HepG2 (cell line): ENCODE results near the gene MICOS13. TPM values are rescaled to one million over a fixed set of nuclear protein-coding genes. Genes with fewer than 3 reads are reported as not detected.

Source experiments
- ATAC-seq: fragments of 200-7000 bp; cut with Tn5 transposase; 3 replicates; pipeline ENCODE4 v1.9.1; 2020; ENCODE audit warnings: mild to moderate bottlenecking, moderate library complexity
- BruUV-seq: library from RNA; stranded (reverse); fragments of 400-500 nt; replicated peaks from 2 replicates; lab custom pipeline; 2021; lab: Mats Ljungman, UMichigan
- CTCF ChIA-PET: fragments of 300-600 bp; formaldehyde crosslinking; extraction: SDS; loops from one replicate; lab custom pipeline; 2021; ENCODE audit warnings: low total read pairs, inconsistent platforms, low intra/inter-chr PET ratio; lab: Yijun Ruan, JAX
- POLR2A ChIA-PET: fragments of 350-600 bp; sonication (Branson Sonifier 250); formaldehyde crosslinking; loops from one replicate; lab custom pipeline; 2020; ENCODE audit warnings: antibody characterized with exemption, inconsistent platforms; lab: Yijun Ruan, JAX
- DNase-seq: peaks from one replicate; pipeline ENCODE4 v3.0.0-alpha.2; 2015; ENCODE audit warnings: low spot score
- FAIRE-seq: peaks from 3 replicates; lab custom pipeline; 2011; peaks lifted over from hg19 to GRCh38; lab: Jason Lieb, UNC
- H2AFZ ChIP-seq: one replicate; pipeline ENCODE4 v1.6.1; 2011; ENCODE audit warnings: low read length, inconsistent platforms
- H3K27ac ChIP-seq: fragments of 300-600 bp; 3 replicates; pipeline ENCODE4 v1.8.0; 2011; ENCODE audit warnings: mixed run types, mild to moderate bottlenecking, mixed read lengths, low read length, inconsistent platforms; ENCODE audit not compliant: insufficient read depth; ENCODE audit errors: extremely low read length
- H3K27me3 ChIP-seq, 2 experiments: fragments of 200-600 bp in 1 of 2; 2 replicates in 1 of 2; 3 replicates in 1 of 2; pipeline versions ENCODE4 v1.6.0 to v1.8.0; 2011; ENCODE audit warnings: low read length in 2 of 2, mild to moderate bottlenecking in 2 of 2, moderate library complexity in 2 of 2, inconsistent platforms in 1 of 2; ENCODE audit not compliant: insufficient read depth in 2 of 2, control insufficient read depth in 1 of 2
- H3K36me3 ChIP-seq, 2 experiments: fragments of 200-600 bp in 1 of 2; replicated peaks in 1 of 2; 2 replicates in 1 of 2; 3 replicates in 1 of 2; pipeline versions ENCODE4 v1.5.1 to v1.8.0; 2011; ENCODE audit warnings: low read length in 2 of 2, inconsistent platforms in 1 of 2; ENCODE audit not compliant: insufficient read depth in 2 of 2, control insufficient read depth in 1 of 2
- H3K4me1 ChIP-seq: 2 replicates; pipeline ENCODE4 v1.5.1; 2012; ENCODE audit warnings: low read length, inconsistent platforms; ENCODE audit not compliant: insufficient read depth
- H3K4me2 ChIP-seq: 2 replicates; pipeline ENCODE4 v1.6.0; 2011; ENCODE audit warnings: low read depth, low read length, inconsistent platforms
- H3K4me3 ChIP-seq, 3 experiments: fragments of 200-600 bp in 1 of 3; sonication (generic), shearing (Covaris generic) in 1 of 3; replicated peaks in 1 of 3; 2 replicates each; pipeline ENCODE4 v1.5.1; 2011 to 2016; ENCODE audit warnings: low read length in 3 of 3, inconsistent platforms in 2 of 3, low read depth in 2 of 3, mild to moderate bottlenecking in 2 of 3, control low read depth in 1 of 3, mixed read lengths in 1 of 3; ENCODE audit not compliant: insufficient read depth in 1 of 3
- H3K79me2 ChIP-seq: one replicate; pipeline ENCODE4 v1.6.1; 2011; ENCODE audit warnings: low read length, inconsistent platforms; ENCODE audit not compliant: insufficient read depth
- H3K9ac ChIP-seq: 2 replicates; pipeline ENCODE4 v1.6.0; 2011; ENCODE audit warnings: mild to moderate bottlenecking, low read depth, low read length, inconsistent platforms; ENCODE audit not compliant: insufficient read depth
- H3K9me3 ChIP-seq: 2 replicates; pipeline ENCODE4 v1.5.1; 2012; ENCODE audit warnings: mild to moderate bottlenecking, low read length
- H4K20me1 ChIP-seq: 2 replicates; pipeline ENCODE4 v1.6.0; 2011; ENCODE audit warnings: inconsistent platforms, mild to moderate bottlenecking, low read length, moderate library complexity; ENCODE audit not compliant: insufficient read depth
- CREB1 ChIP-seq, 2 experiments: fragments of 450-650 bp in 1 of 2; IDR thresholded peaks; 2 replicates each; pipeline ENCODE4 v1.6.1; 2016 to 2017; ENCODE audit warnings: control low read depth in 1 of 2, mild to moderate bottlenecking in 1 of 2, missing compliant biosample characterization in 1 of 2, missing genetic modification characterization in 1 of 2
- DMAP1 ChIP-seq: IDR thresholded peaks from 2 replicates; pipeline ENCODE4 v1.6.1; 2016
- HIVEP1 ChIP-seq: sonication (generic); formaldehyde crosslinking; IDR thresholded peaks from 2 replicates; pipeline ENCODE4 v1.4.0; 2020; ENCODE audit warnings: mild to moderate bottlenecking, missing genetic modification reagents
- HNRNPL ChIP-seq: fragments of 200-400 bp; formaldehyde crosslinking; IDR thresholded peaks from 2 replicates; pipeline ENCODE4 v1.6.1; 2017; ENCODE audit warnings: mild to moderate bottlenecking, low read depth, low read length
- HOXA3 ChIP-seq: sonication (generic); formaldehyde crosslinking; IDR thresholded peaks from 2 replicates; pipeline ENCODE4 v1.5.0; 2020; ENCODE audit warnings: missing genetic modification reagents
- KDM5A ChIP-seq: fragments of 200-600 bp; sonication (generic); IDR thresholded peaks from 2 replicates; pipeline ENCODE4 v1.7.0; 2018; ENCODE audit warnings: antibody characterized with exemption, mild to moderate bottlenecking, low read length, borderline replicate concordance
- NCOR1 ChIP-seq: fragments of 200-600 bp; sonication (generic); IDR thresholded peaks from 2 replicates; pipeline ENCODE4 v1.7.0; 2017; ENCODE audit warnings: antibody characterized with exemption, low read length, borderline replicate concordance
- POLR2G ChIP-seq: fragments of 200-400 bp; formaldehyde crosslinking; IDR thresholded peaks from 2 replicates; pipeline ENCODE4 v1.6.1; 2018; ENCODE audit warnings: mild to moderate bottlenecking, low read depth, low read length, moderate library complexity
- RCOR2 ChIP-seq: IDR thresholded peaks from 2 replicates; pipeline ENCODE4 v1.6.1; 2016; ENCODE audit warnings: missing biosample characterization, missing genetic modification reagents
- ZKSCAN8 ChIP-seq: IDR thresholded peaks from 2 replicates; pipeline ENCODE4 v1.6.1; 2016; ENCODE audit warnings: borderline replicate concordance, missing genetic modification reagents, missing compliant biosample characterization
- ZNF143 ChIP-seq: sonication (generic); formaldehyde crosslinking; IDR thresholded peaks from 2 replicates; pipeline ENCODE4 v1.4.0; 2020; ENCODE audit warnings: missing genetic modification reagents
- ZNF775 ChIP-seq: sonication (generic); formaldehyde crosslinking; IDR thresholded peaks from 2 replicates; pipeline ENCODE4 v1.4.0; 2020; ENCODE audit warnings: missing genetic modification reagents, mild to moderate bottlenecking, moderate library complexity, borderline replicate concordance
- WGBS: methylation state at CpG from one replicate; pipeline ENCODE4 v1.1.6; 2017; ENCODE audit warnings: low lambda C conversion rate; 5-methylcytosine and 5-hydroxymethylcytosine counted together
- in situ Hi-C: cut with HindIII; loops from 2 replicates; pipeline ENCODE4 v1.10.0; 2017; ENCODE audit warnings: low pct_unique_long_range_greater_than_20kb; ENCODE audit not compliant: extremely low pct_ligation_motif_present
- intact Hi-C: fragments of 100-400 bp; cut with micrococcal nuclease; formaldehyde crosslinking; loops from one replicate; pipeline ENCODE4 v1.10.0; 2022; ENCODE audit not compliant: unreplicated experiment
- polyA plus RNA-seq, 8 experiments: library from polyadenylated mRNA; depleted of rRNA in 3 of 8; stranded (reverse) in 7 of 8; unstranded in 1 of 8; fragments of >200 nt; fragmentation: Illumina TruSeq in 4 of 8; extraction: Trizol in 4 of 8; gene quantifications; 2 replicates each; pipeline versions ENCODE4 v1.2.1 to v1.2.3, GENCODE V29; 2011 to 2016; ENCODE audit warnings: low read depth in 4 of 8, missing spikeins in 1 of 8, mixed read lengths in 1 of 8; ENCODE audit not compliant: insufficient read depth in 1 of 8
- total RNA-seq, 5 experiments: library from RNA; depleted of rRNA; stranded (reverse); fragments of >200 nt; fragmentation: Illumina TruSeq; extraction: Trizol; gene quantifications; 2 replicates each; pipeline ENCODE4 v1.2.3, GENCODE V29; 2016; ENCODE audit warnings: low read depth in 1 of 5
- TF ChIP-seq, protein P1 (sequence below): sonication (generic); formaldehyde crosslinking; IDR thresholded peaks from 2 replicates; pipeline ENCODE4 v1.8.0; 2022; ENCODE audit warnings: low read depth, missing genetic modification reagents
- TF ChIP-seq, protein P2 (sequence below): sonication (generic); formaldehyde crosslinking; IDR thresholded peaks from 2 replicates; pipeline ENCODE4 v1.4.0; 2020; ENCODE audit warnings: missing genetic modification reagents
- TF ChIP-seq, protein P3 (sequence below): sonication (generic); formaldehyde crosslinking; IDR thresholded peaks from 2 replicates; pipeline ENCODE4 v1.4.0; 2020; ENCODE audit warnings: missing genetic modification reagents

Gene MICOS13
- total and polyA plus RNA-seq, 2 of the 13 experiments (the other 11 are each of a cell fraction or from before 2014, with no cell fraction given) = 28.8 to 35.4 TPM

DNA sequence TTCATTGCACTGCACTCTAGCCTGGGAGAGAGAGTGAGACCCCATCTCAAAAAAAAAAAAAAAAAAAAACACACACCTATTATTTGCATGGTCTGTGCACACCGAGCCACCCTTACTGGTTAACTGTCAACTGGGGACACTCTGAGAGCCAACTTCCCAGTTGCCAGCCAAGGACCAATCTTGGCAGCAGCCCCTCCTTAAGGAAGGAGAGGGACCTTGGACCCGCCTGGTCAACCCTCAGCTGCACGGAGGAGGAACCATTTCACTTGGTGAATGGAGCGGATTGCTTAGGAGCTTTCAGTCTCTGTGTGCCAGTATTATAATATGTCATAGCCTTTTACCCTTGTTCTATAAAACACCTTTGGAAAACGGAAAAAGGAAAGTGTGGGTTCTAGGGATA lies 24.9 kb downstream of the MICOS13 start:
- Histone ChIP-seq H3K27me3 (no peaks in the 10 kb centered on the region), H3K79me2 (peaks cover 1% of the 10 kb centered on the region), H3K4me1 (no peaks in the 10 kb centered on the region), H3K36me3 (peaks cover 32 to 75% of the 10 kb centered on the region in 2 experiments), H3K4me2 (no peak overlapping the region), H3K9me3 (no peaks in the 10 kb centered on the region), H3K9ac (no peak overlapping the region), H3K27ac (no peak overlapping the region), H3K4me3 (no peak overlapping the region), H2AFZ (no peak overlapping the region), H4K20me1 (no peaks in the 10 kb centered on the region)
- no peak for ATAC-seq
- intact Hi-C loops (no loop called here), in situ Hi-C loops (no loop called here)
- TF ChIP-seq RCOR2 (CRISPR knock-in tag) (no peak), ZNF775 (CRISPR knock-in tag) (no peak), HNRNPL (no peak), POLR2G (no peak), ZKSCAN8 (CRISPR knock-in tag) (no peak), ZNF143 (CRISPR knock-in tag) (no peak), NCOR1 (no peak), HOXA3 (CRISPR knock-in tag) (no peak), DMAP1 (CRISPR knock-in tag) (no peak), HIVEP1 (CRISPR knock-in tag) (no peak), CREB1 (IDR thresholded peaks at IDR 0.05) (no peak), CREB1 (CRISPR knock-in tag; IDR thresholded peaks at IDR 0.05) (no peak), KDM5A (no peak)
- TF ChIP-seq, protein P1, sequence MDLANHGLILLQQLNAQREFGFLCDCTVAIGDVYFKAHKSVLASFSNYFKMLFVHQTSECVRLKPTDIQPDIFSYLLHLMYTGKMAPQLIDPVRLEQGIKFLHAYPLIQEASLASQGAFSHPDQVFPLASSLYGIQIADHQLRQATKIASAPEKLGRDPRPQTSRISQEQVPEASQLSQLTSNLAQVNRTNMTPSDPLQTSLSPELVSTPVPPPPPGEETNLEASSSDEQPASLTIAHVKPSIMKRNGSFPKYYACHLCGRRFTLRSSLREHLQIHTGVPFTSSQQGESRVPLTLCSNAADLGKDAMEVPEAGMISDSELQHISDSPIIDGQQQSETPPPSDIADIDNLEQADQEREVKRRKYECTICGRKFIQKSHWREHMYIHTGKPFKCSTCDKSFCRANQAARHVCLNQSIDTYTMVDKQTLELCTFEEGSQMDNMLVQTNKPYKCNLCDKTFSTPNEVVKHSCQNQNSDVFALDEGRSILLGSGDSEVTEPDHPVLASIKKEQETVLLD = no peak
- TF ChIP-seq, protein P2, sequence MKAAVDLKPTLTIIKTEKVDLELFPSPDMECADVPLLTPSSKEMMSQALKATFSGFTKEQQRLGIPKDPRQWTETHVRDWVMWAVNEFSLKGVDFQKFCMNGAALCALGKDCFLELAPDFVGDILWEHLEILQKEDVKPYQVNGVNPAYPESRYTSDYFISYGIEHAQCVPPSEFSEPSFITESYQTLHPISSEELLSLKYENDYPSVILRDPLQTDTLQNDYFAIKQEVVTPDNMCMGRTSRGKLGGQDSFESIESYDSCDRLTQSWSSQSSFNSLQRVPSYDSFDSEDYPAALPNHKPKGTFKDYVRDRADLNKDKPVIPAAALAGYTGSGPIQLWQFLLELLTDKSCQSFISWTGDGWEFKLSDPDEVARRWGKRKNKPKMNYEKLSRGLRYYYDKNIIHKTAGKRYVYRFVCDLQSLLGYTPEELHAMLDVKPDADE (CRISPR knock-in tag) = no peak
- TF ChIP-seq, protein P3, sequence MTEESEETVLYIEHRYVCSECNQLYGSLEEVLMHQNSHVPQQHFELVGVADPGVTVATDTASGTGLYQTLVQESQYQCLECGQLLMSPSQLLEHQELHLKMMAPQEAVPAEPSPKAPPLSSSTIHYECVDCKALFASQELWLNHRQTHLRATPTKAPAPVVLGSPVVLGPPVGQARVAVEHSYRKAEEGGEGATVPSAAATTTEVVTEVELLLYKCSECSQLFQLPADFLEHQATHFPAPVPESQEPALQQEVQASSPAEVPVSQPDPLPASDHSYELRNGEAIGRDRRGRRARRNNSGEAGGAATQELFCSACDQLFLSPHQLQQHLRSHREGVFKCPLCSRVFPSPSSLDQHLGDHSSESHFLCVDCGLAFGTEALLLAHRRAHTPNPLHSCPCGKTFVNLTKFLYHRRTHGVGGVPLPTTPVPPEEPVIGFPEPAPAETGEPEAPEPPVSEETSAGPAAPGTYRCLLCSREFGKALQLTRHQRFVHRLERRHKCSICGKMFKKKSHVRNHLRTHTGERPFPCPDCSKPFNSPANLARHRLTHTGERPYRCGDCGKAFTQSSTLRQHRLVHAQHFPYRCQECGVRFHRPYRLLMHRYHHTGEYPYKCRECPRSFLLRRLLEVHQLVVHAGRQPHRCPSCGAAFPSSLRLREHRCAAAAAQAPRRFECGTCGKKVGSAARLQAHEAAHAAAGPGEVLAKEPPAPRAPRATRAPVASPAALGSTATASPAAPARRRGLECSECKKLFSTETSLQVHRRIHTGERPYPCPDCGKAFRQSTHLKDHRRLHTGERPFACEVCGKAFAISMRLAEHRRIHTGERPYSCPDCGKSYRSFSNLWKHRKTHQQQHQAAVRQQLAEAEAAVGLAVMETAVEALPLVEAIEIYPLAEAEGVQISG (CRISPR knock-in tag) = no peak
- CTCF ChIA-PET = no interaction called here
- no peak for FAIRE-seq
- POLR2A ChIA-PET = interaction anchor here (1.8 kb wide), 1 partner anchor 33 kb away, joined by 5 read pairs; the partner anchor contains the start of genes SAFB and SAFB2
- WGBS = 95% methylated on average over 5 of the region's 5 CpGs
- BruUV-seq = no TSS peak
- no peak for DNase-seq
